GM23248 (cell line): Measurements from ENCODE around the gene STKLD1.

Source experiments
- EZH2 ChIP-seq: fragments of 200-600 bp; sonication (generic); IDR thresholded peaks from 2 replicates; pipeline ENCODE4 v1.6.1; 2018; ENCODE audit warnings: antibody characterized with exemption, mild to moderate bottlenecking; ENCODE audit not compliant: insufficient read depth, poor library complexity, severe bottlenecking
- EZH2phosphoT487 ChIP-seq: fragments of 200-600 bp; sonication (generic); IDR thresholded peaks from 2 replicates; pipeline ENCODE4 v1.6.1; 2018; ENCODE audit warnings: antibody characterized with exemption, moderate library complexity, mild to moderate bottlenecking, low read depth; ENCODE audit not compliant: insufficient read depth

DNA sequence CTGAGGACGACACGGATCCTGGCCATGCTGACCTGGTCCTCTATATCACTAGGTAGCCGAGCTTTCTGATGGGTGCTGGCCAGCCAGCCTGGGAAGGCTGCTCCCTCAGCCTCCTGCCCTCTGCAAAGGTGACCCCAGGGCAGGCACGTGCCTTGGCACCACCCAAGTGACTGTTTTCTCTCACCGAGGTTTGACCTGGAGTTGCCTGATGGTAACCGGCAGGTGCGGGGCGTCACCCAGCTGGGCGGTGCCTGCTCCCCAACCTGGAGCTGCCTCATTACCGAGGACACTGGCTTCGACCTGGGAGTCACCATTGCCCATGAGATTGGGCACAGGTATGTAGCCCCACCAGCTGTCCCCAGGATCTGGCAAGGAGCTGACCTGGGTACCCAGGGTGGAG lies 49.8 kb downstream of the STKLD1 start:
- TF ChIP-seq EZH2phosphoT487 (no peak), EZH2 (no peak)
